GM19238 (cell line): ENCODE results near the gene CALML3.

Experiments
- DNase-seq: peaks from one replicate; pipeline ENCODE4 v3.0.0; 2011; ENCODE audit warnings: low spot score; ENCODE audit not compliant: insufficient read length

Gene CALML3

DNA sequence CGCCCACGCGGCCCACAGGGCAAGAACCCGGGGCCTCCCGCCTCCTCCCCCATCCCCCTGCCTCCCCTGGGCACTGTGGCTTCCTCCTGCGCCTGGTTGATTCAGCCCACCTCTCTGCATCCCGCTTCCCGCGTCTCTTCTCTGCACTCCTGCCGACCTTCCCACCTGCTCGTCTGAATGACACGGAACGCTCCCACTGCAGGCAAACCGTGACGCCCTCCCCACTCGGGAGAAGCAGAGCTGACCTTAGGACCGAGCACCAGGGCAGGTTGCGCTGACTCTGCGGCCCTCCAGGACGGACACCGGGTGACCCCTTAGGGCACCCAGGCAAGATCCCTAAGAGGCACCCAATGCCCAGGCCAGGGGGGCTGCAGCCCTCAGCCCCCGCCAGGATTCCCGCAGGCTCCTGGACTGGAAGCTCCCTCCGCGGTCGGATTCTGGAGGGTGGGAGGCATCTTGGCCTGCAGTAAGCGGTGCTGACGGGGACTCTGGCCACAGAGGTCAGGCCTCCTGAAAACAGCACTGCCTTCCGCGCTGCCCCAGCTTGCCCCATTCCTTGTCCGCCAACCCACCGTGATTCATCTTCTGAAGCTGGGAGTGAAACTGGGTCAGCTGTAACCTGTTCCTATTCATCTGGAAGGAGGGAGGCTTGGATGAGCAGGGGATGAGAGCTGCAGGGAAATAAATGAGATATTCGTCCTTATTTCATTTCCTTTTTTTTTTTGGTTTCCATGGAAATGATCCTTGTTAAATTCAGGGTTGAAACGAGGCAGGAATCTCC lies 990 bp downstream of the CALML3 start:
- no peak for DNase-seq

DNA sequence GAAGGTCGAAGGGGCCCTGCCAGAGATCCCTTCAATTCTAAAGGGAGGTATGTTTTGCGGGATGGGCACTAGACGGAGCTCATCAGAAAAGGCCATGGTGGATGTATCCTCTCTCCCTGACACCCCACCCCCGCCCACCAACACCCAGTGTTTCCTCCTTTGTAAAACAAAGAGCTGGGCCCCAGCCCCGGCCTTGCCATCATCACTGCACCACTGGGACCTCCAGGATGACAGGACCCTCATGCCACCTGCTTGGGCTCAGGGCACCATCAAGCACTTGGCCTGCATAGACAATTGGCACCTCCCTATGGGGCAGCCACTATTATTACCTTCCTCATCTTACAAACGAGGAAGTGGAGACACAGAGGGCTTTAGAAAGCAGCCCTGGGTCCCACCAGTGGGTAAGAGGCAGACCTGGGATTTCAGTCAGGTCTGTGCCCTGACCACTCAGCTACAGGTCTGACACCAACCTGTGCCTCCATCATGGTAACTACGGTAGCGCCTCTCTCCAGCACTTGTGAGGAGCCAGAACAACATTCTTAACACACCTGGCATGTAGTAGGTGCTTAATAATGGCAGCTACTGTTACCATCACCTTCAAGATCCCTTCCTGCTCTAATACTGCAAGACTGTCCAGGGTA lies 2.0 kb downstream of the CALML3 start:
- DNase-seq, result no peak

DNA sequence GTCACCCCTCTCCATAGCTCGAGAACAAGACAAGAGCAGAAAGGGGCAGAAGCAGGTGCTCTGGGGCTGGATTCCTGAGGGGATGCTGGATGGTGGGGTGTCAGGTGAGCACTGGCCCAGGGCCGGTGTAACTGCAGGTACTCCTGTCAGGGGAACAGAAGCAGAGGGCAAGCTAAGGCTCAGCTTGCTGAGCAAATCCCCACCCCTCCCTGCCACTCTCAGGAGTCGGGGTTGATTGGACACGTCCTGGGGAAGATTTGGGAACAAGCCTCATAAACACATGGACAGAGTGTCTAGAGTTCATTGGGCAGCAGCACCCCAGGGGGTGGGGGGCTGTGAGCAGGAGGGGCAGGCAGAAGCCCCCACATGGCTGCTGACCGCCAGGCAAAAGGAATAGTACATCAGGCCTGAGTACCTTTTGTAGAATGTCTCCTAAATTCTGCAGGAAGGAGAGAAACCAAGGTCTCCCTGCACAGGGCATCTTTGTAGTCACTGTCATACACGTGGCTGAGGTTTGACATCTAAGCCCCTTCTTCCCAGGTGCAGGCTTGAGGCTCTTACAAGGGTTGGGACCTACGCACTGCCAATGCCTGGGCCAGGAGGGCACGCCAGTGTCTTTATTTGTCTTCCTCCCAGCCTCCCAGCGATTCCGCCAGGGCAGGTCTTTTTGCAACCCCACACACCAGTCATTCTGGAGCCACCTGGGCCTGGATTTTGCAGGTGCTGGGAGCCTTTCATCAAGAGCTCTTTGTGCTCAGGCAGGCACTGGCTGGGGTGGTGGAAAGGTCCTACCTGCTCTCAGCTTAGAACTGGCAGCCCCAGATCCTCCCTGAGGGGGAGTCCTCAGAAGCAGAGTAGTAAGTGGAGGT lies 2.8 kb downstream of the CALML3 start:
- DNase-seq, result no peak

DNA sequence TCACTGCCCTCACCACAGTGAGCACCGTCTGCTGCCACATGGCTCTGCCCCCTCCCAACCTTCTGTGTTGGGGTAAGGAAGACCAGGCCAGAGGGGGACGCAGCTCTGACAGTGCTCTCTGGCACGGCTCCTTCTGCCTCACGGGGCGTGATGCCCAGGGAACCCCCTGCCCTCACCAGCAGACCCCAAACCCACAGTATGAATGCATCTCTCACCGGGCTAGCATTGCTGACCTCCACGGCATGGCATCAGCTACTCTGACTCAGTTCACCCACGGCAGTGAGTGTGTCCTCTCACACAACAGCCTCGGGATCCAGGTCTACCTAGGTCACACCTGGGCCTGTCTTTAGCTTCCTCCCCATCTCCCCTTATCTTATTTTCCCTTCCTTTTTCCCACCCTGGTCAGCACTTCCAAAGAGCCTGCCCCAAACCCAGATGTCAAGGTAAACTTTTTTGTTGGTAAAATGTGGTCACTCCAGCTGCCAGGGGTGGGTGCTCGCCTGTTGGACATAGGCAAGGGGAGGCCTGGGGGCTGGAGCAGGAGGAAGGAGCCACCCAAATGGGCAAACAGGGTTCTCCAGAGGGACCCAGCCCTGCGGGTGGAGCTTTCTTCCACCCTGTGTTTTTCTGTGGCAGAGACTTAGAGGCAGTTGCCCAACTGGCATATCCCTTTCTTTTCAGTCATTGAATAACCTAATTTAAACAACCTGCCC lies 4.4 kb downstream of the CALML3 start:
- DNase-seq, result no peak

DNA sequence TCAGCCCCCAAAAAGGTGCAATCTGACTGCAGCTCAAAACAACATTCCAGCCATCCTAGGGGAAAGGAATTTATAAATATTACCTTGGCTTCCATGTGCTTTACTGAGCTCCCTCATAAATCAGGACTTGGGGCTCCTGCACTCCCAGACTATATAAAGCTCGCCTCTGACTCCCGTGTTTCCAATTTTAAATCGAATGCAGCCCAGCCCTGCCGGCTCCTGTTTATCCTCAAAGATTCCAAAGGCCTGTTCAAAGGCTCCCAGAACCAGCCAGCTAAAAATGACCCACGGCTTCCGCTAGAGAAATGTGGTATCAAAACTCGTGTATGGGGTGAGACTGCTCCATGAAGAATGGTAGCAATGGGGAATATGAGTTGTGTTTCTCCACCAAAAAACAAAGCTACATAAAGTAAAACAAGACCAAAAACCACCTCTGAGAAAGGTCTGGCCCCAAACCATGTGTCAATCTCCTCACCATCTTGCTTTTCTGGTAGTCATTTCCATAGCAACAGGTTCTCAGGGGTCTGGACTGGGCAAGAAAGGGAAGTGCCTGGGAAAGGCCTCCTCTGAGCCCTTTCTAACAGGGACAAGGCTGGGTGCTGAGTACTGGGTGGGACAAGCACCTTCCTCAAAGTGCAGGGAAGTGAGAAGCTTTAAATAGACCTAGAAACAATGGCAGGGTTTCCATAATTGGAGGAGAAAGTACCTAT lies 5.1 kb downstream of the CALML3 start:
- no peak for DNase-seq

DNA sequence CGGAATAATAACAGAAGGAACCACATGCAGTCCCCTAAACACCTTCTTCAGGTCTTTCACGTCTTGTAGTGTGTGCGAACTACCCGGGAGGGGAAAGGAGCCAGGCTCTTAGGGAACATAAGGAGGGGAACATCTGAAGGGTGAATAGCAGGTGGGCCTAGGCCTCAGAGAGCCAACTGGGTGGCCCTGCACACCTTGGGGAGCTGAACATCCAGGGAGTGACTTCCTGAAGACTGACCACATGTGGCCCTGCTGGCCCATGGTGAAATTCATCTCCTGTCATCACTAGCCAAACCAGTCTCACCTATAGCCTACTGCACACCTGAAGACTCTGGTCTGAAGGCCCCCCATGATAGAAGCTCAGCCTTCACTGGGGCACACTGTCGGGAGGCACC lies 5.6 kb downstream of the CALML3 start:
- no peak for DNase-seq

DNA sequence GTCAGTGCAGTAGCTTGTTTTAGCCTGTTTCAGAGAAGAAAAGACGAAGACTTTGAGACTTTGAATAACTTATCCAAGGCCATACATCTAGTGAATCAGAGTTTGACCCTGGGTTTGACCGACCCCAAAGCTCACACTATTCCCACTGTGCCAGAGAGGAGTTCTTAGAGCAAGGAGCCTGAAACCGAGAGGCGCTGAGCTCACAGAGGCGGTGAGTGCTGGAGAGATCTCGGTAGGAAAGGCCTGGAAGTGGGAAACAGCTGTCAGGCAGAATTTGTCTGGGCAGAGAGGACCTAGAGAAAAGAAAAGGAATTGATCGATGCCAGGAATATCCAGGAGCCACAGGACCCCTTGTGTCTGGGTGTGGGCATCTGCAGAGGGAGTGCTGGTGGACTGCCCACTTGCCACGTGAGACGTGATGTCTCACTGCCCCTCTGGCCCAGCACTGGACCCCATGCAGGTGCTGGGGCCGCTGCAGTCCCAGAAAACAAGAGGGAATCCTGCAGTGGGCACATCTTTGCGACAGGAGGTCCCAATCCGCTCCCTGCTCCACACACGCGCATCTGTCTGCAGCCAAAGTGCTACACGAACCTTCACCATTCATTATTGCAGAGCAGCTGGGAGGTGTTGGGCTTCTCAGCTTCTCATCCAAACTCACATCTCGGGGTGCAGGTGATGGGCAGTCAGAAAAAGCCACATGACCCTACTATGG lies 6.2 kb downstream of the CALML3 start:
- DNase-seq, result no peak

DNA sequence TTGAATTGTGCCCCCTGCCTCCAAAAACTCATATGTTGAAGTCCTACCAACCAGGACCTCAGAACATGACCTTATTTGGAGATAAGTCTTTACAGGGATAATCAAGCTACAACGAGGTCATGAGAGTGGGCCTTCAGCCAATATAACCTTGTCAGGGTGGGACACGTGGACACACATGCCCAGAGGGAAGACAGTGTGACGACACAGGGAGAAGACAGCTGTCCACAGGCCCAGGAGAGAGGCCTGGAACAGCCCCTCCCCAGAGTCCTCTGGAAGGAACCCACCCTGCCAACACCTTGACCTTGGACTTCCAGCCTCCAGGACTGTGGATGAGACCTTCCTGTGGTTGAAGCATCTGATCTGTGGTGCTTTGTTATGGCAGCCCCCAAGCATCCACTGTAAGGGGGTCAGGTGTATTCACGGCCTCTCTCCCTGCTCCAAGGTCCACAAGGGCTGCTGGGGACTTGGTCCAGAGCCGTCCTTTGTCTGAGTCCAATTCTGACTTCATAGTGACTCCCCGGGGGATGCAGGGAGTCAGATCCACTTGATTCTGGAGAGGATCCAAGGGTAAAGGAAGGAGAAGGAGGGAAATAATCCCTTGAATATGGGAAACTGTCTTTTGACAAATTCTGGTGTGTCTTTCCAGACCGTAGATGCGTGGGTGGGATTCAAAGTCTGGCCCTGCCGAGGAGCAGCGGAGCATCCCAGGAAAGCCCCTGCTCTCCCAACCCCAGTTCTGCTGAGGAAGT lies 7.0 kb downstream of the CALML3 start:
- DNase-seq, result no peak

DNA sequence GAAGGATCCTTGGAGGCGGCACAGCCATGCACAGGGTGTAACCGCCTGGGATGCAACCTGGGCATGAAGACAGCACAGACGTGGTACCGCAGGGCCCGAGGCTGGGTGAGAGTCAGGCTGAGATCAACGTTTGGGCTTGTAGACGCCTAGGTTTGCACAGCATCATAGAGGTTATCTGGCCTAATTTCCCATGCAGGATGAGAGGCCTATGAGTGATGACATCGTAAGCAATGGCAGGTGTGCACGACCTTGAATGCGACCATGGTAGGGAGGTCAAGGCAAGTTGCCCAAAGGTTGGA lies 7.5 kb downstream of the CALML3 start:
- DNase-seq, result no peak

DNA sequence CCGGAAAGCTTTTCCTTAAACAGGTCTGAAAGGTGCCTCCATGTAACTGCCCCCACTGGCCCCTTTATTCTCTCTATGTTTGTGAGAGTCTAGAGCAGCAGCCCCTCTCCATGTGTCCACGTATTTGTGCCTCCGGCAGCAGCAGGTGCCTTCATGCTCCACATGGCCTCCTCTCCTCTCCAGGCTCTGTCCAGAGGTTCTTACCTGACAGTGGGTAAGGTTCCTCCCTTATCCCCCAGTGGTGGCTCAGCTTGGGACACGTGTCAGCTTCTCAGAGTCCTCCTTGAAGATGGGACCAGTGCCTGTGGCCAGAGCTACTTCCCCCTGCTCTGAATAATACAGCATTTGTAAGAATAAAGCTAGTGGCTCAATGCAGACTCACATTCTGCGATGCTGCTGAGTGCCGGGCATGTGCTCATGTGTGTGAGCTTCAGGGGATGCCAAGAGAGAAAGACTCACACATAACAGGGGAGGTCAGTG lies 7.9 kb downstream of the CALML3 start:
- DNase-seq, result no peak

DNA sequence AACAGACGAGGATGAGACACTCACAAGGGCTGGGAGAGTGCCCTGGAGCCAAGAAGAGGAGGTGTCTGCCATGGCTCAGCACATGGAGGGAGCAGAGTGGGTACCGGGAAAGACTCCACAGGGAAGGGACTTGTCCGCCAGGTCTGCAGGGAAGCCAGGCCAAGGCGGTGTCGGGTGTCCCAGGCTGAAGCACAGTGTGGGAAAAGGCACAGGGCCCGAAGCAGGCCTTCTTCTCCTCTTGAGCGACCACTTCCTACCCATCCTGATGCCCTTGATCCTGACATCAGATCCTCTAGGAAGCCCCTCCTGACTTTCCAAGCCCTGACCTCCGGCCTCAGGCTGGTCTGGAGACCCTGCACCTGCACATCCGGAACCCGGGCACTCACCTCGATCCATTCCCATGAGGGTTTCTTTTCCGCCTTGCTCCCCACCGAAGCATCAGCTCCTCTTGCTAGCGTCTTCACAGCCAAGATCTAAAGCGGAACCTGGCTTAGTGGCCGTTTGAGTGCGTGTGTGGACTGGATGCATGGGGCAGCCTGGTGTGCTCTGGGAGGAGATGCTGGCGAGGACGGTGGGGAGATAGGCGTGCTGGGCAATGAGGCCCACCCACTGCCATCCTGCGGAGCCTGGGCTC lies 8.5 kb downstream of the CALML3 start:
- DNase-seq, result no peak

DNA sequence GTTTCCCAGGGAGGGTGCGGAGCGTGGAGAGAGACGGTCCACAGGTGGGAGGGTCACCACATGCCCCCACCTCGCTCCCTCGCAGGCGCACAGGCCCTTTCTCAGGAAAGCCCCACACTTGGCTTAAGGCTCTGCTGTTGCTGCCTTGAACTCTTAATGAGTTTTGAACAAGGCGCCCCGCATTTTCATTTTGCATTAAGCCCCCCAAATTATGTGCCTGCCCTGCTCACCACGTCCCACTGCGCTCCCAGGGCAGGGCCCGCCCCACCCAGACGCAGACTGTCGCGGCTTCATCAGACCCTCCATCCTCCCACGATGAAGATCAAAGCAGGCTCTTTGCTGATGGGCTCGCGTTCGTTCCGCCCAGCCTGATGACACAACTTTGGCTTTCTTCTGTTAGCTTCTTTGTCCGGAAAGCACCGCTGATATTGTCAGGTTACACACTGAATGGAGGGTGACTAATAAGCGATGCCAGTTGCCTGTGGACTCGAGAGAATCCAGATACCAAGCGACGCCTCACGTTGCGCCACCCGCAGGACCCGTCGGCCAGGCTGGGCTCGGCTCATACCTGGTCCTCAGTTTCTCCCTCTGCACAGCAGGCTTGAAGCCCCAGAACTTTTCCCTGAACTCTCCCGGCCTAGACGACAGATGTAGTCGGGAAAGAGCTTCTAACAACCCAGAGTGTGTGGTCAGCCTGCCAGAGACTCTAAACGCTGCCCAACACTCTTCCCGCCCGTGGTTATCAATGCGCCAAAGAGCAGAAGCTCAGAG lies 9.5 kb downstream of the CALML3 start:
- no peak for DNase-seq

DNA sequence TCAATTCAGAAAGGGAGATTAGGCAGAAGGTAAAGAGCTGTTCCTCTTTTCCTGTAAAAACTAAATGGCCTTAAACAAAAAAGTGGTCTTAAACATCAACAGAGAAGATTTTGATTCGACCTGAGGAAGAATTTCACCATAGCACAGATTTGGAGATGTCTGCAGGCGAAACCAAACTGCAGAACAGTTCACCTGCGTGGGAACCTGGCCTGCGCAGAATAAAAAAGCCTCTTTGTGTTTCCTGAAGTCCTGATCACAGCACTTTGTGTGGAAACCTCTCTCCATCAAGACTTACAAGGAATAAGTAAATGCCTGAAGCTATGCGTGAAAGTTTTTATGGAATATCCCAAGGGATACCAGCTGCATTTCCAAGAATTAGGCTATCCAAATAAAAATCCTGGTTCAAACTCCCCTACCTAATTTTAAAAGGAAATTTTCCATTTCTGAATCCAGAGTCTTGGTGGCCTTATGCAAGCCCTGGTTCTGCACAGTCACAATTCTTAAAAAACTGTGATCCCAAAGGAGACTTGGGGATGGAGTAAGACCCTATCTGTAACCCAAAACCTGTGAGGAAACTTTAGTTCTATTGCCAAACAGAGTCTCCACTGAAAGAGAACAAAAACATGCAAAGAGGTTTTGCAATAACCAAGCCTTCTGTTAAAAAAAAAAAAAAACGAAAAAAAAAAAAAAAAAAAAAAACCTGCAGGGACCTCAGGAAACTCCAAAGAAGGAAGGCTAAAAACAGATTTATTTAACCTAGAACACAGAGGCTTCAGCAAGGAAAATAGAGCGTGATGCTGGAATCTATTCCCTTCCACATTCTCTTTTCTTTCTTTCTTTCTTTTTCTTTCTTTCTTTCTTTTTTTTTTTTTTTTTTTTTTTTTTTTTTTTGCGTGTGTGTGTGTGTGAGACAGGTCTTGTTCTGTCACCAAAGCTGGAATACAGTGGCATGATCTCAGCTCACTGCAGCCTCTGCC lies 10.4 kb downstream of the CALML3 start:
- no peak for DNase-seq

DNA sequence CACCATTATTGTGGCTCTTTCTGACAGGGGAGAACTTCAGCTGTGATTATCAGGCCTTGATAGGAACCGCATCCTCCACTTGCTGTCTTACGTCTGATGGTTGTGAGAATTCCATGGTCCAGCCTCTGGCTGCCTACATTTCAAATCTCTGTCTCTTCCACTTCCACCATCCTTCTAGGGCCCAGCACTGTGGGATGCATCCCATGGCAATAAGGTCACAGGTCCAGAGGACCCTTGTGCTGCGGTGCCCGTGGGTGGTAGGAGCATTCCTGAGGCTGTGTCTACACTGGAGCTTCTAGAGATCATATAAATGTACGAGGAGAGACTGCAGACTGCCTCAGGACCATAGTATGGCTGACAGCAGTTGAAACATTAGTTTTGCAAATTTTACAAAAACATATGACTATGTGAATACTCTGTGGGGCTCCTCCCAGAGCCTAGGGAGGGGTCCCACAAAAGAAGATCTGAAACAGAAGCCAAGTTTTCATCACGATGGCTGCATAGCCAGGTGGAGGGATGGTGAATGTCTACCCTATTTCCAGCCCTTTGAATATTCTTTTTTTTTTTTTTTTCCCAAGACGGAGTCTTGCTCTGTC lies 11.8 kb downstream of the CALML3 start:
- no peak for DNase-seq

DNA sequence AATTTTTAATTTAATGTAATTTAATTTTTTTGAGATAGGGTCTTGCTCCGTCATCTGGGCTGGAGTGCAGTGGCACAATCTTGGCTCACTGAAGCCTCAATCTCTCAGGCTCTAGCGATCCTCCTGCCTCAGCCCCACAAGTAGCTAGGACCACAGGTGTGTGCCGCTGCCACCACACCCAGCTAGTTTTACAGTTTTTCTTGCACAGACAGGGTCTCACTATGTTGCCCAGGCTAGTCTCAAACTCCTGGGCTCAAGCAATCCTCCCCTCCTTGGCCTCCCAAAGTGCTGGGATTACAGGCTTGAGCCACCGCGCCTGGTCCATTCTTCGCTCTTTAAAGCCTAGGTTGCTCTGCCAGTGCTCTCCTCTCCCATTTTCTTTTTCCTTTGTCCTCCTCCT lies 12.9 kb downstream of the CALML3 start:
- DNase-seq, result no peak

DNA sequence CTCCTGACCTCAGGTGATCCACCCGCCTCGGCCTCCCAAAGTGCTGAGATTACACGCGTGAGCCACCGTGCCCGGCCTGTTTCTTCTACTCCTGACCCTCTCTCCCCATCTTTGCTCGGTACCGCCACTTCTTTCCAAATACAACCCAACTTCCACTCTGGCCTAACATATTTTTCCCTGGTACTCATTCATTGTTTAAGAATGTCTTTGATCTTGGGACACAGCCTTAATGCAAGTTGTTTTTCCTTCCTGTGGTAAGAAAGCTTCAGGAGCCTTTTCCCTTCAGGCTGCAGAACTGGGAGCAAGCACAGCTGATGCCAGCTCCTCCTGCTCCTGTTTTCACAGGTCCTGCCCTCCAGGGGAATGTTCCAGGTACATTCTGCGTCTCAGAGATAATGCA lies 13.7 kb downstream of the CALML3 start:
- DNase-seq, result no peak
